H7 (cell line): Measurements from ENCODE around the gene HOOK1. TPM values are rescaled to one million over a fixed set of nuclear protein-coding genes. Genes with fewer than 3 reads are reported as not detected.

ENCODE experiments used
- DNase-seq: peaks from one replicate; pipeline ENCODE4 v3.0.0; 2012
- H3K27me3 ChIP-seq: 2 replicates; pipeline ENCODE4 v1.6.0; 2011; ENCODE audit warnings: mild to moderate bottlenecking, low read length; ENCODE audit not compliant: control insufficient read depth, insufficient read depth
- H3K36me3 ChIP-seq: replicated peaks from 2 replicates; pipeline ENCODE4 v1.5.1; 2011; ENCODE audit warnings: low read length; ENCODE audit not compliant: control insufficient read depth, insufficient read depth
- H3K4me3 ChIP-seq: 2 replicates; pipeline ENCODE4 v1.5.1; 2011; ENCODE audit warnings: low read depth, mild to moderate bottlenecking, control low read depth, low read length, moderate library complexity; ENCODE audit not compliant: insufficient read depth
- total RNA-seq: library from RNA; depleted of rRNA; stranded (reverse); fragments of >200 nt; shearing (Covaris generic); gene quantifications from 2 replicates; pipeline ENCODE4 v1.2.3, GENCODE V29; 2014; rRNA removed

Gene HOOK1
- total RNA-seq, 1 experiment from 2014 or later: 9.1 TPM

DNA sequence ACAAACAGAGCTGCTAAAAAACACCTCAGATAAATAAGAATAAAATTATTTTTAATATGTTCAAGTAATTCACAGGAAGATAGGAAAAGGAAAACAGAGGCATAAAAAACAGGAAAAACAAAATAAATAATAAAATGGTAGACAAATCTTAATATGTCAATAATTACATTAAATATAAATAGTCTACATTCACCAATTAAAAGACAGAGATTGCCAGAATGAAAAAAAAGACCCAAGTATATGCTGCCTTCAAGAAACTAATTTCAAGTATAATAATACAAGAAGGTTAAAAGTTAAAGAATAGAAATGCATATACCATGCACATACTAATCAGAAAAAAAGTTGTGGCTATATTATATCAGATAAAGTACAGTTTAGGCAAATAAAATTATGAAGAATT is 109.9 kb downstream of the HOOK1 start:
- Histone ChIP-seq H3K27me3 (peaks cover 25% of the 10 kb centered on the region), H3K36me3 (no peaks in the 10 kb centered on the region), H3K4me3 (no peak overlapping the region)
- no peak for DNase-seq

Other genes with a start within 250 kb of the HOOK1 start
- 0.26 and 0.52 TPM in 2 replicates for gene CYP2J2, start 111.8 kb downstream of the HOOK1 start, total RNA-seq